Activated naive CD8-positive, alpha-beta T cell treated with anti-CD3 and anti-CD28 coated beads for 36 hours (primary cell): Measurements from ENCODE around the gene OR1E2. TPM values are rescaled to one million over a fixed set of nuclear protein-coding genes. Genes with fewer than 3 reads are reported as not detected.
"Not testable (repeated sequence)": the region's sequence is repeated elsewhere in the genome, so short reads cannot be mapped to it uniquely, and the experiment has no call there.

Experiments
- DNase-seq: peaks from one replicate; pipeline ENCODE4 v3.0.0; 2021
- H3K27ac Mint-ChIP-seq: one replicate; pipeline ENCODE4 v1.8.0; 2022; ENCODE audit warnings: mild to moderate bottlenecking, moderate library complexity, mixed read lengths
- H3K27me3 Mint-ChIP-seq: one replicate; pipeline ENCODE4 v1.8.0; 2022; ENCODE audit warnings: mild to moderate bottlenecking, mixed read lengths
- H3K36me3 Mint-ChIP-seq: one replicate; pipeline ENCODE4 v1.8.0; 2021; ENCODE audit warnings: mild to moderate bottlenecking, mixed read lengths
- H3K4me1 Mint-ChIP-seq: one replicate; pipeline ENCODE4 v1.8.0; 2021; ENCODE audit warnings: mixed read lengths
- H3K4me3 Mint-ChIP-seq: one replicate; pipeline ENCODE4 v1.8.0; 2022; ENCODE audit warnings: mild to moderate bottlenecking, moderate library complexity, mixed read lengths
- H3K9me3 Mint-ChIP-seq: one replicate; pipeline ENCODE4 v1.8.0; 2022; ENCODE audit warnings: mixed read lengths
- total RNA-seq, 2 experiments: library from RNA; stranded (reverse); gene quantifications; one replicate each; pipeline ENCODE4 v1.2.3, GENCODE V29; 2021

The OR1E2 gene
- total RNA-seq, 2 experiments from 2014 or later: not detected

DNA sequence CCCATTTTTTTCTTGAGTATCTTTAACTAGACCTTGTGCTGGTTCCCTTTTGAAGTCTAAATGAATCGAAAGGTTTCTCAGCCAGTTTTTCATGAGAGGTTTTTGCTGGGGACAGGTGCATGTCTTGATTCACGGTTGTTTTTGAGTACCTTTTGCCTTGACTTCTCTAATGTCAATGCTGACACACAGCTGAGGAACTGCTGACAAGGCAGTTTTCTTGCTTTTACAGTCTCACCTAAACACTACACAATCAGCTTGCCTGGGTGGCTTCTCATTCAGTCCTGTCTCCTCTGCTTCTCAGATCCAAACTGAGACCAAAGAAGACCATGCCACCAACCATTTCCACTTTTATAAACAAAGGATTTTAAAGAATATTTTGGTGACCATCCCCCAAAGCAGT is 15.4 kb downstream of the OR1E2 start:
- H3K4me1 Mint-ChIP-seq: no peaks in the 10 kb centered on the region
- no peak for DNase-seq
- H3K9me3 Mint-ChIP-seq: peaks cover 3% of the 10 kb centered on the region
- H3K27ac Mint-ChIP-seq: no peak overlapping the region
- H3K36me3 Mint-ChIP-seq: no peaks in the 10 kb centered on the region
- H3K4me3 Mint-ChIP-seq: no peak overlapping the region
- H3K27me3 Mint-ChIP-seq: peaks cover 18% of the 10 kb centered on the region

DNA sequence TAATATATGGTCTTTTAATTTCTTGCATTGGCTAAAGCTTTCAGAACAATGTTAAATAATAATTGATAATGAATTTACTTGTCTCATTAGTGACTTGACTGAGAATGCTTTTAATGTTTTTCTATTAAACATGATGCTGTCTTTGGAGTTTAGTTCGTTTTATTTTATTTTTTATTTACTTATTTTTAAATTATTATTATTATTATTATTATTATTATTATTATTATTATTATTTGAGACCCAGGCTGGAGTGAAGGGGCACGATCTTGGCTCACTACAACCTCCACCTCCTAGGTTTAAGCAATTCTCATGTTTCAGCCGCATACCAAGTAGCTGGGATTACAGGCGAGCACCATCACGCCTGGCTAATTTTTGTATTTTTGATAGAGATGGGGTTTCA is 18.0 kb downstream of the OR1E2 start:
- Mint-ChIP-seq H3K4me3 (no peak overlapping the region), H3K36me3 (no peaks in the 10 kb centered on the region), H3K27me3 (peaks cover 29% of the 10 kb centered on the region), H3K9me3 (peaks cover 3% of the 10 kb centered on the region), H3K4me1 (peaks cover 2% of the 10 kb centered on the region), H3K27ac (no peak overlapping the region)
- no peak for DNase-seq

DNA sequence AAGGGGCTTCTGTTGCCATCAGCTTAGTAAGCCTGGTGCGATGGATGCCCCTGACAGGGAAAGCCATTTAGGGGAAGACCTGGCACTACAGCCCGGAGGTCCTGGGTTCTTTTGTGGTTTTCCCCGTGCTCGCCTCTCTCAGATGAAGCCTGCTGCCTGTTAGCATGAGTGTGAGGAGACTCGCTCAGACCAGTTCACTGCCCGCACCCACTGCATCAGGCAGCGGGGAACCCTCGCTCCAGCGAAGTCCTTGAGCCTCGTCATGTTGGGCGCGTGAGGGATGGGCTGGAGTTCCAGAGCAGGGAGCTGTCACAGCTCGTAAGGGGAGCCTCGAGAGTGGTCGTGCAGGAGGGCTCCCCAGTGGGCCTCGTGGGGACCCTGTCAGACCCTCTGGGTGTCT is 21.4 kb downstream of the OR1E2 start:
- not testable (repeated sequence) for H3K36me3 Mint-ChIP-seq, H3K4me3 Mint-ChIP-seq, DNase-seq, H3K27ac Mint-ChIP-seq, H3K4me1 Mint-ChIP-seq
- H3K9me3 Mint-ChIP-seq: peaks cover 11% of the 10 kb centered on the region
- H3K27me3 Mint-ChIP-seq: peaks cover 41% of the 10 kb centered on the region

- no peak for DNase-seq
- peaks cover 19% of the 10 kb centered on the region for H3K9me3 Mint-ChIP-seq
- H3K4me1 Mint-ChIP-seq: peaks cover 2% of the 10 kb centered on the region
- no peaks in the 10 kb centered on the region for H3K36me3 Mint-ChIP-seq
- H3K27me3 Mint-ChIP-seq: peaks cover 44% of the 10 kb centered on the region
- H3K4me3 Mint-ChIP-seq: no peak within 1 kb of the TSS
- no peak within 1 kb of the TSS for H3K27ac Mint-ChIP-seq
Observed at GRCh38 chr17:3411070-3411469, 22.6 kb downstream of the OR1E2 start, which contains the start of gene OR3A3. Gene OR3A3 (plus strand): TSS chr17:3411370.

GRCh38 chr17:3403856-3404255 is 29.8 kb downstream of the OR1E2 start:
- not testable (repeated sequence) for H3K36me3 Mint-ChIP-seq, DNase-seq, H3K4me3 Mint-ChIP-seq, H3K4me1 Mint-ChIP-seq, H3K27ac Mint-ChIP-seq
- peaks cover 18% of the 10 kb centered on the region for H3K27me3 Mint-ChIP-seq
- H3K9me3 Mint-ChIP-seq: peaks cover 16% of the 10 kb centered on the region

DNA sequence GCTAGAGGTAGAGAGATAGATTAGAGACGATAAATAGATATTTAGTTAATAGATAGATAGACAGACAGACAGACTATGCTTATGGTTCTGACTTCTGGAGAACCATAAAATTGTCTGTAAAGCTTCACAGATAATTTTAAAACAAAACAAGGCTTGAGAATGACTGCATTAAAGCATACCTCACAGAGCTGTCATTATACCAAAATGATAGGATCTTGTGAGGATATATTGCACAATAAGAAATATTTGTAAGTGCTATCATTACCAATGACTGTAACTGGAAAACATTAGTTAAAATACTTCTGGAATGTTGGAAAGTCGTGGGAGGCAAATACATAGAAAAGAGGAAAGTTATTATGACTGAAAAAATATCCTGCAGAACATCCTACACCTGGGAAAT is 31.9 kb downstream of the OR1E2 start:
- Mint-ChIP-seq H3K9me3 (peaks cover 7% of the 10 kb centered on the region), H3K27ac (no peak overlapping the region), H3K36me3 (no peaks in the 10 kb centered on the region), H3K4me1 (no peaks in the 10 kb centered on the region), H3K4me3 (no peak overlapping the region), H3K27me3 (peaks cover 15% of the 10 kb centered on the region)
- DNase-seq: no peak

DNA sequence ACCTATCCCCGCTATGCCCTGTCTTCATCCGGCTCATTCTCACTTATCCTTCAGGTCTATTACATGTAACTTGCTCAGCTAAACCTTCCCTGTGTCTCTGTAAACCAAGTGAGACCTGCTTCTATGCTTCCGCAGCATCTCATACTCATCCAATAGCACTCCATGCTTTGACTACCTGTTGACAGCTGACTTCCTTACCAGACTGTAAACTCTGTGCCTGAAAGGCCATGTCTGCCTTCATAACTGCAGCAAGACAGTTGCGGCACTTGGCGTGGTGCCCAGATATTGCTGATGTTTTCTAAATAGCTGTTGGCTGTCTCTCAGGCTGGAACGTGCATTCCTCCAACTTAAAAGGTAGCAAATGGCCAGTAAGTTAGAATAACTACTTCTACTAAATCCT is 33.6 kb downstream of the OR1E2 start:
- Mint-ChIP-seq H3K9me3 (no peaks in the 10 kb centered on the region), H3K36me3 (no peaks in the 10 kb centered on the region), H3K27me3 (peaks cover 12% of the 10 kb centered on the region), H3K4me1 (no peaks in the 10 kb centered on the region), H3K4me3 (no peak overlapping the region), H3K27ac (no peak overlapping the region)
- no peak for DNase-seq

DNA sequence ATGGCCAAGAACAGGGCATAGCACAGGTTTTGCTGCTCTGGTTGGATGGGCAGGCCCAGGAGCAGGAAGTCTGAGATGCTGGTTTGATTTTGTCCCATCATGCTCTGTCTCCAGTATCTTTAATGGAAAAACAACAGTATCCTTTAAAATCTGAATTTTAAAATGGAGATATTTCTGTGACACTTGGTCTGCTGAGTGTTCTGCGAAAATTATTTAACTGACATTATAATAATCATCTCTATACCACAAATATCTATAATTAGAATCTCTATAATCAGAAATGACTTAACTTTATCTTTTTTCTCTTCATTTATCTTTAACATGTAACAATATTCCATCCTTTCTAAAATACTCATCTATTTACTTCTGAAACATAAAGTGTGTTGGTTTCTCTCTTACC is 35.3 kb downstream of the OR1E2 start, which contains the start of gene OR1E1:
Gene OR1E1 (minus strand): TSS at position 101 of the 400 bp plus-strand sequence. CDS start 0 bp downstream, at position 101.
- Mint-ChIP-seq H3K4me1 (no peaks in the 10 kb centered on the region), H3K9me3 (no peaks in the 10 kb centered on the region), H3K4me3 (no peak within 1 kb of the TSS), H3K27me3 (peaks cover 17% of the 10 kb centered on the region), H3K36me3 (no peaks in the 10 kb centered on the region), H3K27ac (no peak within 1 kb of the TSS)
- DNase-seq: no peak

GRCh38 chr17:3397801-3398200 is 35.8 kb downstream of the OR1E2 start:
- H3K4me1 Mint-ChIP-seq, H3K4me3 Mint-ChIP-seq, H3K27ac Mint-ChIP-seq, H3K36me3 Mint-ChIP-seq, DNase-seq, H3K9me3 Mint-ChIP-seq: not testable (repeated sequence)
- H3K27me3 Mint-ChIP-seq: peaks cover 17% of the 10 kb centered on the region

DNA sequence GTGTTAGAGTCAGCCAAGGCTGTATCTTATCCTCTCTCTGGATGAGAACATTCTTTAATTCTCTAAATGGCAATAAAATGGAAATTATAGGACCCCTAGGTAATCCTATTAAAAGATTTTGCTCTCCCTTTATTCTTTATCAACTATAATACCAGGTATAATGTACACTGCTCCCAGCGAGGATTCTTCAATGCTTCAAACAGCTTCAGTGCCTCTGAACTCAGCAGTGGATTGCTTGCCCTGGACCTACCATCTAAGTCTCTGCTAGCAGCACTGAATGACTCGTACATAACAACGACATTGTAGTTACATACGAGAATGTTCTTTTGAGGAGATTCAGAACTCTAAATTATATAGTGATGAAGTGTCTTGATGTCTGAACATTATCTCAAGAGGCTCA is 43.9 kb downstream of the OR1E2 start:
- H3K9me3 Mint-ChIP-seq: peaks cover 2% of the 10 kb centered on the region
- H3K4me3 Mint-ChIP-seq: no peak overlapping the region
- H3K36me3 Mint-ChIP-seq: peaks cover 4% of the 10 kb centered on the region
- no peak for DNase-seq
- H3K27me3 Mint-ChIP-seq: peaks cover 33% of the 10 kb centered on the region
- no peaks in the 10 kb centered on the region for H3K4me1 Mint-ChIP-seq
- H3K27ac Mint-ChIP-seq: no peak overlapping the region

GRCh38 chr17:3385869-3386816 is 47.5 kb downstream of the OR1E2 start, which contains the start of gene OR3A2:
Gene OR3A2 (minus strand): TSS chr17:3386308.
- peaks cover 40% of the 10 kb centered on the region for H3K27me3 Mint-ChIP-seq
- peak within 1 kb of the TSS; percentile 86 for H3K27ac Mint-ChIP-seq
- DNase-seq: peak; percentile 73
- H3K9me3 Mint-ChIP-seq: peaks cover 2% of the 10 kb centered on the region
- peak within 1 kb of the TSS; percentile 83 for H3K4me3 Mint-ChIP-seq
- no peaks in the 10 kb centered on the region for H3K4me1 Mint-ChIP-seq
- peaks cover 9% of the 10 kb centered on the region for H3K36me3 Mint-ChIP-seq

Other genes with a start within 250 kb of the OR1E2 start
- not detected for gene OR1A2, start 236.3 kb downstream of the OR1E2 start, total RNA-seq
- gene OR1A1, start 226.2 kb downstream of the OR1E2 start, total RNA-seq: not detected
- under 1 TPM; 0.74 to 0.99 TPM for gene OR3A1, start 135.5 kb downstream of the OR1E2 start, total RNA-seq
- 1 to 10 TPM; 7.2 to 8.3 TPM for gene OR3A2, start 47.5 kb downstream of the OR1E2 start, total RNA-seq
- not detected for gene OR1E1, start 35.4 kb downstream of the OR1E2 start, total RNA-seq
- gene OR3A3, start 22.5 kb downstream of the OR1E2 start, total RNA-seq: not detected
- under 1 TPM in 1 of 2 experiments, not detected in 1; 0.16 TPM for gene SPATA22, start 38.0 kb upstream of the OR1E2 start, total RNA-seq
- not detected for gene ASPA, start 42.2 kb upstream of the OR1E2 start, total RNA-seq
- gene TRPV3, start 124.0 kb upstream of the OR1E2 start, total RNA-seq: under 1 TPM; 0.47 to 0.64 TPM
- 1 to 10 TPM; 1.4 TPM for gene TRPV1, start 175.6 kb upstream of the OR1E2 start, total RNA-seq
- gene SHPK, start 202.4 kb upstream of the OR1E2 start, total RNA-seq: 10 to 100 TPM; 11.9 to 12.3 TPM
- 10 to 100 TPM; 10.6 to 11.0 TPM for gene CTNS, start 202.9 kb upstream of the OR1E2 start, total RNA-seq
- 10 to 100 TPM; 12.3 to 13.6 TPM for gene TAX1BP3, start 234.7 kb upstream of the OR1E2 start, total RNA-seq
- 10 to 100 TPM; 83.6 to 85.8 TPM for gene EMC6, start 235.0 kb upstream of the OR1E2 start, total RNA-seq